Hematopoietic multipotent progenitor cell (in vitro differentiated cells): Measurements from ENCODE around the gene PTPRH. TPM values are rescaled to one million over a fixed set of nuclear protein-coding genes. Genes with fewer than 3 reads are reported as not detected.

Experiments used
- DNase-seq, 3 donors: peaks; one replicate each; pipeline ENCODE4 v3.0.0-alpha.2; 2011 to 2015; ENCODE audit warnings: low read depth in 2 of 3, low spot score in 2 of 3
- total RNA-seq: library from RNA; depleted of rRNA; stranded (reverse); fragments of >200 nt; gene quantifications from one replicate; pipeline ENCODE4 v1.2.3, GENCODE V29; 2012

Gene PTPRH, protein sequence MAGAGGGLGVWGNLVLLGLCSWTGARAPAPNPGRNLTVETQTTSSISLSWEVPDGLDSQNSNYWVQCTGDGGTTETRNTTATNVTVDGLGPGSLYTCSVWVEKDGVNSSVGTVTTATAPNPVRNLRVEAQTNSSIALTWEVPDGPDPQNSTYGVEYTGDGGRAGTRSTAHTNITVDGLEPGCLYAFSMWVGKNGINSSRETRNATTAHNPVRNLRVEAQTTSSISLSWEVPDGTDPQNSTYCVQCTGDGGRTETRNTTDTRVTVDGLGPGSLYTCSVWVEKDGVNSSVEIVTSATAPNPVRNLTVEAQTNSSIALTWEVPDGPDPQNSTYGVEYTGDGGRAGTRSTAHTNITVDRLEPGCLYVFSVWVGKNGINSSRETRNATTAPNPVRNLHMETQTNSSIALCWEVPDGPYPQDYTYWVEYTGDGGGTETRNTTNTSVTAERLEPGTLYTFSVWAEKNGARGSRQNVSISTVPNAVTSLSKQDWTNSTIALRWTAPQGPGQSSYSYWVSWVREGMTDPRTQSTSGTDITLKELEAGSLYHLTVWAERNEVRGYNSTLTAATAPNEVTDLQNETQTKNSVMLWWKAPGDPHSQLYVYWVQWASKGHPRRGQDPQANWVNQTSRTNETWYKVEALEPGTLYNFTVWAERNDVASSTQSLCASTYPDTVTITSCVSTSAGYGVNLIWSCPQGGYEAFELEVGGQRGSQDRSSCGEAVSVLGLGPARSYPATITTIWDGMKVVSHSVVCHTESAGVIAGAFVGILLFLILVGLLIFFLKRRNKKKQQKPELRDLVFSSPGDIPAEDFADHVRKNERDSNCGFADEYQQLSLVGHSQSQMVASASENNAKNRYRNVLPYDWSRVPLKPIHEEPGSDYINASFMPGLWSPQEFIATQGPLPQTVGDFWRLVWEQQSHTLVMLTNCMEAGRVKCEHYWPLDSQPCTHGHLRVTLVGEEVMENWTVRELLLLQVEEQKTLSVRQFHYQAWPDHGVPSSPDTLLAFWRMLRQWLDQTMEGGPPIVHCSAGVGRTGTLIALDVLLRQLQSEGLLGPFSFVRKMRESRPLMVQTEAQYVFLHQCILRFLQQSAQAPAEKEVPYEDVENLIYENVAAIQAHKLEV
- under 0.01 TPM for total RNA-seq

DNA sequence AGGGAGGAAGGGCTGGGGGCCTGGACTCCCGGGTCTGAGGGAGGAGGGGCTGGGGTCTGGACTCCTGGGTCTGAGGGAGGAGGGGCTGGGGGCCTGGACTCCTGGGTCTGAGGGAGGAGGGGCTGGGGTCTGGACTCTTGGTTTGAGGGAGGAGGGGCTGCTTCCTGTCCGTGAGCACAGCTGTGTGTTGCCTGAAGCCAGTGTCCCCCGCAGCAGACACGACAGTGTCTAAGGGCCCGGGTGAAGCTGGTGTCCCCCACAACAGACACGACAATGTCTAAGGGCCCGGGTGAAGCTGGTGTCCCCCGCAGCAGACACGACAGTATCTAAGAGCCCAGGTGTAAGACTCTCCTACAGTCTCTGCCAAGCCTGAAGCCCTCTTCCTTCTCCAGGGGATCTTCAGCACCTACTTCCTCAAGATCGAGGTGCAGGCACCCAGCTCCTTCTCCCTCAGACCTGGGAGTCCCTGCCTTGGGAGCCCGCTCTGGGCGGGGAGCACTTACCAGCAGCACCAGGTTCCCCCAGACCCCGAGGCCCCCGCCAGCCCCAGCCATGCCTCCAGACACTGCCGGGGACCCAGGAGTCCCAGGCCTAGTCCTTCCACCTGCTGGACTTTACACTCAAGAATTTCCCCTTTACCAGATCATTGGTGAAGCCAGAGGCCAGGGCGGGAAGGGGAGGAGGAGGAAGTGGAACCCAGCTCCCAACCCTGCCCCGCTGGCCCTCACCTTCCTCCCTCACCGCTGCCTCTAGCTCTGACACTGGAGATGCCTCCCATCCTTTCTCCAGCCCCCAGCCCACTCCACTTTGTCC is at the start of gene PTPRH:
PTPRH (minus strand) TSS at position 622 of the 813 bp plus-strand sequence; CDS start at position 554, 68 bp downstream.
- no peak for DNase-seq

DNA sequence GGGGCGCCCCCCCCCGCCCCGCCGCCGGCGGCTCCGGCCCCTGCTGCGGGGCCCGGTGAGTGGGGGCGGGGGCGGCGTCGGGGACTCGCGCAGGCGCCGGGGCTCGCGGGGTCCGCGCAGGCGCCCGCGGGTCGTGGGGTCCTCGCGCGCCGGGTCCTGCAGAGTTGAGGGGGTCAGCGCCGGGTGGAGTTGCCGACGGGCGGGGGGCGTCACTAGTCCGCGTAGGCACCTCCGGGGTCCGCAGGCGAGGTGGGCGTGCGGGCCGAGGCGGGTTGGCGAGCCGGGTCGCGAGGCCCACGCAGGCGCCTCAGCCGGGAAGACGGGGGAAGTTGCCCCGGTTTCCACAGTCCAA is 49.2 kb upstream of the PTPRH start:
- peak in 2 of 3 donors; percentile 19 to 41 for DNase-seq

DNA sequence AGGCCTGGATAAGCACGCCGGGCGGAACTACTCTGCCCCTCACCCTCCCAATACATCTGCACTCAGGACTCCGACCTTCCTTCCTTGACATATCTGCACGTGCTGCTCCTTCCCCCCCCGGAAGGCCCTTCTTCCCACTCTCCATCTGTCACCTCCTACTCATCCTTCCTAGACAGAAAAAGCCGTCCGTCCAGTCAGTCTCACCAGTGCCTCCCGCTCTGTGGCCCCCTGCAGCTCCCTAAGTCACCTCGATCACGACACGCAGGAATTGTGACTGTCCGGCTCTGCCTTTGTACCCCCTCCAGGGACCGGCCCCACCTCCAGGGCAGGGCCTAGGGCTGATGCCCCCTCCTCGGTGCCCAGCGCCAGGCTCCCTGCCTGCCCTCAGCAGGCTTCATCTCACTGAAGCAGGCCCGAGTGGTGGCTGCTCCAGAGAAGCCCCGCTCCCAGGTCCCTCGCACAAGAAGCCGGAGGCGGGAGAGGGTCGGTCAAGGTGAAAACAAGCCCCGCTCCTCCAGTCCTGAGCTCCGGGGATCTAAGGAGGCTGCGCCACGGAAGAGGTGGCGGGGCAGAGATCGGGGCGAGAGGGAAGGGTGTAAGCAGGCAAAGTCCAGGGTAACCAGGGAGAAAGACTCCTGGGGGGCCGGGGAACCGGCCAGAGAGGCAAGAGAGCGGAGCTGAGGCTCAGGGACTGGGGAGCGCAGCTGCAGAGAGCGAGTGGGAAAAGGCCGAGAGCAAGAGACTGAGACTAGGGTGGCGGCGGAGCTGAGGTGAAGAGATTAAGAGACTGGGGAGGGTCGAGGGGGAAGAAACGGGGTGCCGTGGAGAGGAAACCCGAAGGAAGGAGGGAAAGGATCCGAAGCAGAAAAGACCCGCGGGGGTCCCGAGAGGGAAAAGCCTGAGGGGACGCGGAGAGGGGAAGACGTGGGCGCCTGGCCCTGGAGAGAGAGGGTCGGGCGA is 48.4 kb upstream of the PTPRH start:
- DNase-seq = no peak

DNA sequence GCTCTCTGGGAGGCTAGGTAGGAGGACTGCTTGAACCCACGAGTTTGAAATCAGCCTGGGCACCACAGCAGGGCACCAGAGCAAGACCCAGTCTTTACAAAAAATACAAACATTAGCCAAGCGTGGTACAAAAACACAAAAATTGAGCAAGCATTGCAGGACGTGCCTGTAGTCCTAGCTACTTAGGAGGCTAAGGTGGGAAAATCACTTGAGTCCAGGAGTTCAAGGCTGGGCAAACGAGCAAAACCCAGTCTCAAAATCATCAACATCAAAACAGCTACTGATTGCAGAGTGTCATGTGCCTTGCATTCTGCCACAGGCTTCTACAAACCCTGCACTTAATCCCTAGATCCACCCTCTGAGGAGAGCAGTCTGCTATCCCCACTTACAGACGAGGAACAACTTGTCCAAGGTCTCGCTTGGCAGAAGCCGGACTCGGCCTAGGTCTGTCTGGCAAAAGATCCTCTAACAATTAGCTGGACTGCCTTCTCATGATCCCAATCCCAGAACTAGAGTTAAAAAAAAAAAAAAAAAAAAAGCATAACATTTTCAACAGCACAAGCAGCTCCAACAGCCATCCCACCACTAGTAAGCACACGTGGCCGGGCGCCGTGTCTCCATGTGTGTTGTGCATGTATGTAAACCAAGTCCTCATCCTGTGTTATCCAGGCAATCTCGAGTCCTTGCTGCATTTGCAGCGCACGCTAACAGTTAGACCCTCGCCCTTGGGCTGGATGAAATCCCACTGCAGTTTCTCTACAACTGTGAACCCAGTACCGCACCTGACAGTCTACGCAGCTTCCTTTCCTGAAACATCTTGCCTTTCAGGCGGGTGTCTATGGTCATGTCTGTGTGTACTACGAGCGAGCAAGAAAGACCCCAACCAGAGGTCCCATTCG is 47.5 kb upstream of the PTPRH start:
- no peak for DNase-seq

DNA sequence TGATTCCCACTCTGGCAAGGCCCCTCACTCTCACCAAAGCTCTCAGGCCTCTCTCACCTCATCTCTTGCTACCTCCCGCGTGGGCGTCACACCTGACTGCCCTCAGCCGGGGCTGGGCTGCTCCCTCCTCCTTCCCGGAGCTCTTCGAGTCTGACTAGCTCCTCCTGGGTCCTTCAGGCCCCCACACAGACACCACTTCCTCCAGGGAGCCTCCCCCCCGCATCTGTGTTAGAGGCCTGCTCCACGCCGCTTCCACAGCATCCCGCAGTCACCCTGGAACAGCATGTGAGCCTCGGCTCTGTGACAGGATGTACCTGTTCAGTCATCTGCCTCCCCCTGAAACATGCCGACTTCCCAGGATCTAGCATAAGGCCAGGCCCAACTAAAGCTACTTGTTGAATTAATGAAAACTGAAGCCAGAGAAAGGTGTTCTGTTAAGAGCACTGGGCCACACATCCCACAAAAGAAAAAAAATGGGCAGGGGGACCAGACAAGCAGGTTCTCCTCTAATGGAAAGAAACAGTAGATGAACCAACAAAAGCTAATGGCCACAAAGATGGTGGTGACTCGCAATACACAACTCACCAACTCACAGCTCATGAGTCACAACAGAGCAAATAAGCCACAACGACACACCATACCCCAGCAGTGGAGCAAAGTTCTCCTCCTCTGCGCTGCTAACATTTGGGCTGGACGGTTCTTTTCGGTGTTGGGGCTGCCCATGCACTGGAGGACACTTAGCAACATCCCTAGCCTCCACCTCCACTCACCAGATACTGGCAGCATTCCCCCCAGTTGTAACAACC is 46.5 kb upstream of the PTPRH start:
- DNase-seq = peak in 1 of 3 donors; percentile 42

DNA sequence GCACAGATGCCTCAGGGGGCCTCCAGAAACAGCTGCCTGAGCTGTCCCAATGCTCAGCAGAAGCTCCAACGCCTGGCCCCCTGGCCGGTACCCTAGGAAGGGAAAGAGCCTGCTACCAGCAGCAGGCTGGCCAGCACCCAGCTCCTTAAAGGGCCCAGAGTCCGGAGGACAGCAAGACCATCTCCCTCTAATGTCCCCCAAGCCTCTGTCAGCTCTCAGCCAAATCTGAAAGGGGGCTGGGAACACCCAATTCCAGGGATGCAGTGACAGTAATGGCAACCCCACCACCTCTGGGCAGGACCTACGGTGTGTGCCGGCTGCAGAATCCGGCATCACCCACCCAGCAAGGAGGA is 45.3 kb upstream of the PTPRH start:
- no peak for DNase-seq

DNA sequence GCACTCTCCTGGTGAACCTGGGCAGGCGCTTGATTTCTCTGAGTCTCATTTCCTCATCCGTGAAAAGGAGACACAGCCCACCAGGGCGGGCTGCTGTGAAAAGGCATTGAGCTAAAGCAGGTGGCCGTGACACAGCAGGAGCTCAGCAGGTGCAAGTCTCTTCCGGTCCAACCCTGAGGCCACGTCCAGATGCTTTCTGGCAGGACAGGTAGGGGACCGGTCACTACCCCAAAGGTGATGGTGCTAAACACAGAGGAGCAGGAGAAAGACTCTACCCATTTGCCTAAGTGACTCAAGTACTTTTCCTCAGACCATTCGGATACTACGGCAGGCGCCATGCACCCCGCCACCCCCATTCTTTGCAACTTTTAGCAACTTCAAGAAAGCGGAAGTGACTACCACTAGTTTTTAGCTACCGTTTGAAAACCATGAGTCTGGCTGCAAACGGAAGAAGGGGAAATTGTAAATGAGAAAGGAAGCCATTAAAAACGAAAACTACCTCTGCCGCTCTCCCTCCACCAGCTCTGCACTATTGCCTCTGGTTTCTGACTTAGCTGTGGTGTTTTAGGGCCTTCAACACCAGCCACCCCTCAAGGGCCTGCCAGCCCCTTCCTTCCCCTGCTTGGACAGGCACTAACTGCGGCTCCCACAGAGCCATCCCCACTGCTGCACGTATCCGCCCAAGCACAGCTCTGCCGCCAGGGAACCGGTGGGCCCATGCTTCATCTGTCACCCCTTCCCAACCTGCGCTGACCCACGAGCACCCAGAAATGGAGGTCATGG is 44.7 kb upstream of the PTPRH start:
- DNase-seq = peak; percentile 49 to 94 (median 88)

DNA sequence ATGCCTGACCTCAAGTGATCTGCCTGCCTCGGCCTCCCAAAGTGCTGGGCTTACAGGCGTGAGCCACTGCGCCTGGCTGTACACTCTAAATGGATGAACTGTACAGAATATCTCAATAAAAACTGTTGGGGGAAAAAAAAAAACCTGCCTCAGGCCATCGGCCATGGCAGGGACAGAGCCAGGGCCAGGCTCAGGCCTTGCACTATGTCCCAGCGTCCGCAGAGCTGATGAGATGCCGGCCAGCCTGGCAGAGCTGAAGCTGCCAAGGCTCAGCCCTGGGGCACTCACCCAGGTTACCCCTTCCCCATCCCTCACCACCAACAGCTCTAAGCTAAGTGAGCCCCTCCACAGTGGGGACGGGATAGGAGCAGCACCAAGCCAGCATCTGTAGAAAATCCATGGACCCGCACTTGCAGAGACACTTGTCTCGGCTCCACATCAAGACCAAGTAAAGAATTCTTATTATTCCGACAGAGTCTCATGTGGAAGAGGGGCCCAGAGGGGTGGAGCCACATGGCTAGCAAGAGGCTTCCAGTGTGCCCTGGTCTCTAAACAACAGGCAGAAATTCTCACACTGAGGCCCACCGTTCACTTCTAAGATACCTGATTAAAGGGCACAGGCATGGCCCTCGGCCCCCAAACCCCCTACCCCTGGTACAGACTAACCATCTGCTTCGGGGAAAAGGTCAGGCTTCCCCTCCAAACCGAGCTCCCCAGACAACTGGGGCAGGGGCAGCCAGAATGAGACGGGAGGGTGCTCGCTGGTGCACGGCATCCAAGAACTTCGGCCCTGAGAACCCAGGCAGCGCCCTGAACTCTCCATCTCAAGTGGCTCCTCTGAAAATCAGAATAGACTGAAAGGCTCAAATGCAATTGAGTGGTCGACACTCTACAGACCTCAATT is 43.7 kb upstream of the PTPRH start:
- DNase-seq = no peak

DNA sequence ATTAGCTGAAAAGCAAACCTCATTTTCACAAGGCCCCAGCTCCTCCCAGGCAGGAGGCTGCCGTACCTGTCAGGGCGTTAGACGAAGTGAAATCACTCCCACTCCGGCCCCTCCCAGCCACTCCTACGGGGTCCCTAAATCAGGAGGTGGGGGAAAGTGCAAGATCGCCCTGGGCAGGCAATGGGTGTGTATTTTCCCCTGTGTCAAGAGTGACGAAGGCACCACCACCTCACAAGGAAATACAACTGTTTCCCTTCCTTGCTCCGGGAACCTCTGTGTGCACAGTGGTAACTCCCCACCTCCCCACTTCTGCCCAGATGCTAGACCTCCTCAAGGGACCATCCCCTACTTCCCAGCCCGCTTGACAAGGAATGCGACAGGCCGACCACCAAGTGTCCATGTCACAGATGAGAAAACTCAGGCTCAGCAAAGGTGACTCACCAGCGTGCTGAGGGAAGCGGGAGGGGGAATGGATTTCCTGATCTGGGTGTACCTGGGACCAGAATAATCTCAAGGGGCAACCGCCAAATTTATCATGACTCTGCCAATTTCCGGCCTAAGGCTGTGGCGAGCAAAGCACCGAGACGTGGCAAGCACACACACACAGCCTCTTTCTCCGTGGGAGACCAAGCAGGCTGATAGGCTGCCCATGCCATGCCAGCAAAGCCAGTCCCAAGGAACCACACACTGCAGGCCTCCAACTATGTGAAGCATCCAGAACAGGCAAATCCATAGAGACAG is 42.2 kb upstream of the PTPRH start:
- DNase-seq = peak in 2 of 3 donors; percentile 90 to 93

DNA sequence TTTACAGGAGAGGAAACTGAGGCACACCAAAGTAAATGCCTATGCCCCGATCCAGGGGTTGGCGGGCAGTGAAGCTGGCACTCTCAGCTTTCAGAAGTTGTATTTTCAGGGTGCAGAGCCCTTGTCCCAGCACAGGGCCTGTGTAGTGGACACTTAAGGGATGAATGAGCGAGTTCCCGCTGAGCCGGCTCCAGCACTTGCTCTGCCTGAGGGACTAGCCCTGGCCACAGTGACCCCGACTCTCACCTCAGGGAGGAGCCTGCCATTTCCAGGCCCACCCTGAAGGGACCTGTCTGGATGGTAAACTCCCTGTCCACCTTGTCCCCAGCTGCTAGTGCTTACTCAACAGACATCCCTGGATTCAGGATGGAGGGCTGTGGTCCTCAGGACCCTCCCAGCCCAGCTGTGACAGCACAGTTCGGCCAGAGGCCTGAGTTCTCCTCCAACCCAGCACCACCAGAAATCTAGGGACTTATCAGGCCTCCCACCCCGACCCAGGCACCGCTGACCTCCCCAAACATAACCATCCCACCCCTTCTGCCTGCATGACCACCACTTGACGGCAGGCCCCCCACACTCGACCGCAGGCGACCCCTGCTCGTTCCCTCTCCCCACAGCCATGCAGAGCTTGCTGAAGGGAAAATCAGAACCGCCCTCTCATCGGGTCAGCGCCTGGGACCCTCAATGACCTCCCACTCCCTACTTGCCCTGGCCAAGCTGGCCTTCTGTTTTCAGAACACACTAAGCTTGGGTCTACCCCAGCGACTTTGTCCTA is 41.1 kb upstream of the PTPRH start:
- no peak for DNase-seq

DNA sequence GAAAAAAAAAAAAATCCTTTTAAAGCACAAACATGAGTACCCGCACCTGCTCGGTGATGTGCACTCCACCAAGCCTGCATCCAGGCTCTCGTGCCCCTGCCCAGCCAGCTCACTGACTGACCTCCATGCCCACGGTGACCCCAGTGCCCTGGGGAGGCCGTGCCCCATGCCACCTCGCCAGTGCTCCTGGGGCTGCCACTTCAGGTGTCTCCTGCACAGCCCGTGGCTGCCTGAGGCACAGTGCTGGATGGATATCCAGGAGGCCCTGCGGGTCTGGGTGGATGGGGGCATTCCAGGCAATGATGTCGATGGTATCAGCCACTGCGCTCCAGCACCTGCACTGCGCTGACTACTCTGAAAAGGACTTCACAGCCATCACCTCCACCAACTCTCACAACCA is 40.5 kb upstream of the PTPRH start:
- DNase-seq = no peak

DNA sequence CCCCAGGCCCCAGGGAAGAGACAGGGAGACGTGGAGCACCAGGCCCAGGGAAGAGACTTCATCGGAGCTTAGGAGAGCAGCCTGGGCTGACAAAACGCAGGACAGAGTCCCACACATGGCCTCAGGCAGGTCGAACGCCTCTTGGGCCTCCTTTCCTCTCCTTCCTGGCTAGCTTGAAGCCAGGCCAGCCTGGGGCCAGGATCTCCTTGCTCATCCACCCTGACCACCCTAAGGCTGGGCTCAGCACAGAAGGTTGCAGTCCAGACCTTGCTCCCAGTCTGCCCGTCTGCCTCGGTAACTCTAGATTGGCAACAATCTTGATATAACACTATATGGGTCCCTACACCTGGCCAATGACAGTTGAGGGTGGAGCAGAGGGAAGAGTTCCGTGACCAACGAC is 39.4 kb upstream of the PTPRH start:
- no peak for DNase-seq

DNA sequence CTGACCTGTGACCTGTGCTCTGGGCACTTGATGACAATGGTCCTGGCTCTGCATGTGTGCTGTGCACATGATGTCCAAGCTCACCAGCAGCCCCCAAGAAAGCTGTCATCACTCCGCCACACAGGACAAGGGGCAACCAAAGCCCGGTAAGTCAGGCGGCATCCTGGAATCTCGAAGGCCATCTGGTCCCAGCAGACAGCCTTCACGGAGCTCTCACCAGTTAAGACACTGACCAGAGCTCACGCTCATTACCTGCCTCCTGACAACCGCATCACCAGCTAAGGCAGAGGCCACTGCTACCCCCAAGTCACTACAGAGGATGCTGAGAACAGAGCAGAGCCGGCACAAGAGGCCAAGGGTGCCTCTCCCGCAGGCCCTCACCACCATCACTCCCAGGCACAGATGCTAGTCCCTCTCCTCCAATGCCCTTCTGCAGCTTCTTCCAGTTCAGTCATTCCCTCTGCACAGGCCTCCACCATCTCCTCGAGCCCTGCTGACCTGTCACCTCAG is 38.9 kb upstream of the PTPRH start:
- no peak for DNase-seq

DNA sequence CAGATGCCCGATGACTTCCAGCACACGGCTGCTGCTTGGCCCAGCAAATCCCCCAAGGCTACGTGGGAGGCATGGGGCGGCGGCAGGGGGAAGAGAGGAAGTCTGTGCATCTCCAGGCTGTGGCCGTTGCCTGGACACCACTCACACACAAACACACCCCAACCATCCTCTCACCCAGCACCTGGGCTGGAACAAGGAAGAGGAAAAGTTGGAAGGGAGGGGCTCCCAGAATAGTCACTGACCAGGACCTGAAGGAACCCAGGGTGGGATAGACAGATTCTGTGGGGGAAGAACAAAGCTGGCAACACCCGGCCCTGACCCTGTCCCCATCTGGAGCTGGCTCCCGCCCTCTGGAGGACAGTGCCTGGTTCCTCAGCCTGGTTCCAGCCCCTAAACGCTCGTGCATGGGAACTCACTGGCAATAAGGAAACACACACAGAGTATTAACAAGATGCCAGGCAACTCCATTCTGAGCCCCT is 38.4 kb upstream of the PTPRH start:
- peak in 2 of 3 donors; percentile 70 to 82 for DNase-seq
